ENCODE results near the gene AOAH.

The AOAH gene

GRCh38 chr7:36723951-36724664 is at the start of gene AOAH:
Gene AOAH, minus strand, starts transcription at chr7:36724494. Its CDS starts 346 bp downstream, at chr7:36724148.
- TF ChIP-seq CTCF (IDR thresholded peaks at IDR 0.05; ENCODE audit: control extremely low read depth, extremely low read depth, low read depth, missing control alignments), result no peak
- ChIA-PET POLR2A (no interaction called here), CTCF (interaction anchor here (1.9 to 2.3 kb wide), 2 partner anchors 11 to 283 kb away, joined by 4 to 9 read pairs; no protein-coding TSS in a partner anchor)
- DNase-seq (ENCODE audit: extremely low spot score), result peak; percentile 64

GRCh38 chr7:36766451-36766850 is 42.2 kb upstream of the AOAH start:
- ChIA-PET POLR2A (no interaction called here), CTCF (interaction anchor here (1.0 to 1.7 kb wide), 3 partner anchors 10 to 12 kb away, joined by 3 to 6 read pairs (median 5); no protein-coding TSS in a partner anchor)
- no peak for TF ChIP-seq CTCF (IDR thresholded peaks at IDR 0.05; ENCODE audit: control extremely low read depth, extremely low read depth, low read depth, missing control alignments)
- no peak for DNase-seq (ENCODE audit: extremely low spot score)

- CTCF ChIA-PET, result interaction anchor here (1.4 to 2.4 kb wide), 2 partner anchors 11 to 17 kb away, joined by 5 to 7 read pairs; no protein-coding TSS in a partner anchor
- TF ChIP-seq CTCF (IDR thresholded peaks at IDR 0.05; ENCODE audit: control extremely low read depth, extremely low read depth, low read depth, missing control alignments), result no peak
- DNase-seq (ENCODE audit: extremely low spot score), result no peak
- POLR2A ChIA-PET, result no interaction called here
These were observed 41.3 kb upstream of the AOAH start for GRCh38 chr7:36765605-36766004.

GRCh38 chr7:36764929-36765328 is 40.6 kb upstream of the AOAH start:
- no peak for DNase-seq (ENCODE audit: extremely low spot score)
- ChIA-PET CTCF (interaction anchor here (1.4 to 2.4 kb wide), 2 partner anchors 11 to 17 kb away, joined by 5 to 7 read pairs; no protein-coding TSS in a partner anchor), POLR2A (no interaction called here)
- no peak for TF ChIP-seq CTCF (IDR thresholded peaks at IDR 0.05; ENCODE audit: control extremely low read depth, extremely low read depth, low read depth, missing control alignments)

- POLR2A ChIA-PET, result no interaction called here
- no peak for TF ChIP-seq CTCF (IDR thresholded peaks at IDR 0.05; ENCODE audit: control extremely low read depth, extremely low read depth, low read depth, missing control alignments)
- CTCF ChIA-PET, result interaction anchor here (0.9 kb wide), 1 partner anchor 7 kb away, joined by 4 read pairs; no protein-coding TSS in a partner anchor
- DNase-seq (ENCODE audit: extremely low spot score), result no peak
These were observed 39.0 kb upstream of the AOAH start for GRCh38 chr7:36763132-36763816.

- DNase-seq (ENCODE audit: extremely low spot score), result no peak
- CTCF ChIA-PET, result interaction anchor here (0.9 kb wide), 1 partner anchor 8 kb away, joined by 4 read pairs; no protein-coding TSS in a partner anchor
- POLR2A ChIA-PET, result no interaction called here
- no peak for TF ChIP-seq CTCF (IDR thresholded peaks at IDR 0.05; ENCODE audit: control extremely low read depth, extremely low read depth, low read depth, missing control alignments)
These were observed 38.1 kb upstream of the AOAH start for GRCh38 chr7:36762394-36762793.
